IMR-90 (cell line): ENCODE results near the gene TRIO.
A peak's percentile ranks its signal among the peaks of the same experiment; 100 is the strongest.

Experiments
- CEBPB ChIP-seq: IDR thresholded peaks from 2 replicates; pipeline ENCODE4 v1.6.1; 2012; ENCODE audit warnings: low read depth, low read length, improper control_type of control experiment
- POLR2A ChIP-seq: IDR thresholded peaks from 2 replicates; pipeline ENCODE4 v1.6.1; 2012; ENCODE audit warnings: mild to moderate bottlenecking, low read depth, low read length

DNA sequence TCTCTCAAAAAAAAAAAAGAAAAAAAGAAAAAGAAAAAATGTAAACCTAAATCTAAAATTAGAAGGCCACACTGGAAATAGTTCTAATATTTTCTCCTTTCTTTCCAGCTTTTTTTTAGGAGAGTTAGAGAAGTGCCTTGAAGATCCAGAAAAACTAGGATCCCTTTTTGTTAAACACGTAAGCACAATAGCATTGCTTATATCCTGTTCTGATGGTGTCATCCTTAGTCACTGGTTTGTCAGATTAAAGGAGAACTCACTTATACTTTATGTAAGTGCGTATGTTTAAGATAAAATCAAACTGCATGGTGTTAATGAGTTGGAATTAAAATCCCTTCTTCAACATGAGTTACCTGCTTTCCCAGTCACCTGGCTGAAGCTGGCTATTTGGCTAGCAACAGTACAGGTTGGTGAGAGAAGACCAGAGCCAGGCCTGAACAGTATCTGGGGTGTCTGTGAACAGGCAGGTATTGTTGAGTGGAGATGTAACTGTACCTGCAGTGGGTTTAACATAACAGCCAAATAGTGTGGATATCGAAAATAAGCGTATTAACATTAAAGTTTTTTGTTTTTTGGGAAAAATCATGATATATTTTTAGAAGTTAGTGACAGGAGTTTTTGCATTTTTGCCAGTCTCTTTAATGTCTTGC, 333.8 kb downstream of the TRIO start:
- TF ChIP-seq POLR2A, result no peak
- peak; percentile 32; the same call in 1 of the 2 replicates for TF ChIP-seq CEBPB
